Epithelial cell of esophagus (primary cell): Measurements from ENCODE around the gene CDK14.

Source experiments
- DNase-seq: peaks from one replicate; pipeline ENCODE4 v3.0.0; 2010; ENCODE audit warnings: low read depth
- H3K4me3 ChIP-seq: 2 replicates; pipeline ENCODE4 v1.5.1; 2011; ENCODE audit warnings: mild to moderate bottlenecking, low read length, control low read depth
- TF ChIP-seq, protein P1 (sequence below): IDR thresholded peaks from 2 replicates; pipeline ENCODE4 v1.5.1; 2011; ENCODE audit warnings: low read depth, mild to moderate bottlenecking, low read length, control low read depth, inconsistent platforms; ENCODE audit not compliant: insufficient read depth; ENCODE audit errors: missing control alignments

Gene CDK14

GRCh38 chr7:91029688-91030087 is 433.6 kb downstream of the CDK14 start:
- TF ChIP-seq, protein P1, sequence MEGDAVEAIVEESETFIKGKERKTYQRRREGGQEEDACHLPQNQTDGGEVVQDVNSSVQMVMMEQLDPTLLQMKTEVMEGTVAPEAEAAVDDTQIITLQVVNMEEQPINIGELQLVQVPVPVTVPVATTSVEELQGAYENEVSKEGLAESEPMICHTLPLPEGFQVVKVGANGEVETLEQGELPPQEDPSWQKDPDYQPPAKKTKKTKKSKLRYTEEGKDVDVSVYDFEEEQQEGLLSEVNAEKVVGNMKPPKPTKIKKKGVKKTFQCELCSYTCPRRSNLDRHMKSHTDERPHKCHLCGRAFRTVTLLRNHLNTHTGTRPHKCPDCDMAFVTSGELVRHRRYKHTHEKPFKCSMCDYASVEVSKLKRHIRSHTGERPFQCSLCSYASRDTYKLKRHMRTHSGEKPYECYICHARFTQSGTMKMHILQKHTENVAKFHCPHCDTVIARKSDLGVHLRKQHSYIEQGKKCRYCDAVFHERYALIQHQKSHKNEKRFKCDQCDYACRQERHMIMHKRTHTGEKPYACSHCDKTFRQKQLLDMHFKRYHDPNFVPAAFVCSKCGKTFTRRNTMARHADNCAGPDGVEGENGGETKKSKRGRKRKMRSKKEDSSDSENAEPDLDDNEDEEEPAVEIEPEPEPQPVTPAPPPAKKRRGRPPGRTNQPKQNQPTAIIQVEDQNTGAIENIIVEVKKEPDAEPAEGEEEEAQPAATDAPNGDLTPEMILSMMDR = no peak
- H3K4me3 ChIP-seq = no peak overlapping the region
- no peak for DNase-seq

GRCh38 chr7:91030680-91031380 is 434.7 kb downstream of the CDK14 start:
- no peak for DNase-seq

GRCh38 chr7:91031757-91032156 is 435.6 kb downstream of the CDK14 start:
- TF ChIP-seq, protein P1 = no peak
- no peak overlapping the region for H3K4me3 ChIP-seq
- DNase-seq = peak; percentile 19

More at GRCh38 chr7:91030680-91031380, 434.7 kb downstream of the CDK14 start:
- no peak overlapping the region for H3K4me3 ChIP-seq
- TF ChIP-seq, protein P1 = no peak

DNA sequence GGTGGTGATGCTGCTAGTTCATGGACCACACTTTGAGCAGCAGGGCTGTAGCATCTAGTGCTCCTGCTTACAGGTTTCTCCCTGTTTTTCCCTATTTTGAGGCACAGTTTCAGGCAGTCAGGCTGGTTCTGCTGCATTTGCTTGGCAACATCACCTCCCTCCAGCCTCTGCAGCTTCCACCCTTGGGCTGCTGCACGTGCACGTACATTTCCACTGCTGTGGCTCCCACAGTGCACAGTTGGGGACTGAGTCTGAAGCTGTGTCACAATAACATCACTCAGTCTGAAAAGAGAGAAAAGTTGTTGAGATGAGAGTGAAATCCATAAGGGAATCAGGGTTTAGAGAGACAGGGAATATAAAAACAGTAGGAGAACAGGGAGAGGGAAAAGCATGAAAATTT is 437.5 kb downstream of the CDK14 start:
- TF ChIP-seq, protein P1 = no peak
- no peak overlapping the region for H3K4me3 ChIP-seq
- DNase-seq = no peak

DNA sequence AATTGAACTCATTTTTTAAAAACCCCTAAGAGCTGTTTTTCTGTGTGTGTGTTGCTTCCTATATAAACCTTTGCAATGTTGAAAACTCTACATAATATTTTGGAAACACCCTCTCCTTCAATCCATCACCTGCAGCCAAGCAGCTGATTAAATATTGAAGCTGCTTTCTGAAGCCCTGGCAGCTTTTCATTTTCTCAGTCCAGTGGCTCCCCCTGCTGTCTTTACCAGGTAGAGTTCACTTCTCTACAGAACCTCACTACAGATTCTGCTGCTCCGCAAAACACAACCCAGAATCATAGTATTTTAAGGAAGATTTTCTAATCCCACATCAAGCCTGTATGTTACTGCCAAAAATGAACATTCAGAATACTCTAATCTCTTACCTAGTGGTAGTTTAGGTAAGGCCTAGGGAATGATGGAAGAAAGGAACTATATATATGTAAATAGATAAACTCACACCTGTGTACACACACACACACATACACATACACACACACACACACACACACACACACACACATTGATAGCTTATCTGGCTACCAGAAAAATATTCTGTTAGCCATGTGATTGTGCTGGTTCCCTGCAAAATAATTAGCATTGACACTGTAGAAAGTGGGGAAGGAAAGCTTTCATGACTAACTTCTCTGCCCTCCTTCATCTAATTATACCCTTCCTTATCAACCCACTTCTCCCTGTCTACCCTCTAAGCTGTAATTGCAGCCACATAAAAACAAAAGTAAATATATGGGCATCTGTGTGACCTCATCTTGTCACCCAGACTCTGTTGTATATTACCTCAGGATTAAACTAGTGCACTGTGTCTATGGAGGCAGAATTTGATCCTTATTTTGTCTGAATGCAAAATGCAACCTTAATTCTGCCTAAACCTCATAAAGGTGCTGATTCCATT is 438.6 kb downstream of the CDK14 start:
- TF ChIP-seq, protein P1 = peak; percentile 73
- no peak overlapping the region for H3K4me3 ChIP-seq
- peak; percentile 63 for DNase-seq

DNA sequence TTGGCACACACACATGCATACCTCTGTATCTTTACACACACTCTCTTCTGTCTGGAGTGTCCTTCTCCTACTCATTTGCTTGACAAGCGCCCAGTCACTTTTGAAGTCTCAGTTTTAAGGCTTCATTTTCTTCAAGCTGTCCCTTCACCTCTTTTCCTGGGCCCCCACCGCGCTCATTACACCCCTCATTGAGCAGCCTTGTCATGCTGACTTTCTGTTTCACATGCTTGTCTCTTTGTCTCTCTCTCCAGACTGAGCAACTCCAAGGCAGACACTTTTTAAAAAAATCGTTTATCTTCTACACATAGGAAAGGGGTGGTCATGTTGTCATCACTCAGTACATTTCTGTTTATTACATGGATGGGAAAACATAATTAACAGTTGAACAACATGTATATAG is 442.9 kb downstream of the CDK14 start:
- H3K4me3 ChIP-seq = no peak overlapping the region
- TF ChIP-seq, protein P1 = no peak
- no peak for DNase-seq
